ENCODE results near the gene OR10AG1.

Gene OR10AG1

GRCh38 chr11:55966391-55966790, 3.4 kb downstream of the OR10AG1 start:
- TF ChIP-seq ARNT (IDR thresholded peaks at IDR 0.05) (no peak), CTBP1 (IDR thresholded peaks at IDR 0.05; ENCODE audit: borderline replicate concordance) (no peak), NFRKB (IDR thresholded peaks at IDR 0.05) (no peak), L3MBTL2 (conservative IDR thresholded peaks at IDR 0.05) (no peak), FOXA1 (IDR thresholded peaks at IDR 0.05) (no peak), FOXM1 (IDR thresholded peaks at IDR 0.05; ENCODE audit: borderline replicate concordance) (no peak), ELF4 (IDR thresholded peaks at IDR 0.05) (no peak), ZNF384 (IDR thresholded peaks at IDR 0.05) (no peak), TARDBP (IDR thresholded peaks at IDR 0.05) (no peak), BHLHE40 (IDR thresholded peaks at IDR 0.05; ENCODE audit: borderline replicate concordance) (no peak), SUZ12 (IDR thresholded peaks at IDR 0.05) (no peak), PKNOX1 (IDR thresholded peaks at IDR 0.05) (no peak), HDGF (IDR thresholded peaks at IDR 0.05; ENCODE audit: borderline replicate concordance) (no peak), SP1 (IDR thresholded peaks at IDR 0.05) (no peak), FOXK2 (IDR thresholded peaks at IDR 0.05) (no peak), LEF1 (IDR thresholded peaks at IDR 0.05; ENCODE audit: borderline replicate concordance) (no peak)
- ChIA-PET CTCF (no interaction called here), POLR2A (no interaction called here)
- DNase-seq (ENCODE audit: extremely low spot score), result no peak

GRCh38 chr11:55956521-55956920, 13.2 kb downstream of the OR10AG1 start:
- ChIA-PET CTCF (no interaction called here), POLR2A (no interaction called here)
- TF ChIP-seq ARNT (IDR thresholded peaks at IDR 0.05), result no peak
- TF ChIP-seq FOXM1 (IDR thresholded peaks at IDR 0.05; ENCODE audit: borderline replicate concordance), result no peak
- TF ChIP-seq FOXK2 (IDR thresholded peaks at IDR 0.05), result no peak
- TF ChIP-seq L3MBTL2 (conservative IDR thresholded peaks at IDR 0.05), result no peak
- no peak for TF ChIP-seq HDGF (IDR thresholded peaks at IDR 0.05; ENCODE audit: borderline replicate concordance)
- TF ChIP-seq LEF1 (IDR thresholded peaks at IDR 0.05; ENCODE audit: borderline replicate concordance), result no peak
- no peak for TF ChIP-seq ZNF384 (IDR thresholded peaks at IDR 0.05)
- no peak for TF ChIP-seq PKNOX1 (IDR thresholded peaks at IDR 0.05)
- no peak for TF ChIP-seq BHLHE40 (IDR thresholded peaks at IDR 0.05; ENCODE audit: borderline replicate concordance)
- no peak for TF ChIP-seq SP1 (IDR thresholded peaks at IDR 0.05)
- TF ChIP-seq ELF4 (IDR thresholded peaks at IDR 0.05), result no peak
- TF ChIP-seq FOXA1 (IDR thresholded peaks at IDR 0.05), result no peak
- no peak for TF ChIP-seq NFRKB (IDR thresholded peaks at IDR 0.05)
- TF ChIP-seq CTBP1 (IDR thresholded peaks at IDR 0.05; ENCODE audit: borderline replicate concordance), result no peak
- TF ChIP-seq SUZ12 (IDR thresholded peaks at IDR 0.05), result no peak
- TF ChIP-seq TARDBP (IDR thresholded peaks at IDR 0.05), result no peak
- DNase-seq (ENCODE audit: extremely low spot score), result no peak

- POLR2A ChIA-PET, result no interaction called here
- no peak for DNase-seq (ENCODE audit: extremely low spot score)
Observed at GRCh38 chr11:55949330-55949729, 20.4 kb downstream of the OR10AG1 start.

GRCh38 chr11:55942785-55943392, 26.9 kb downstream of the OR10AG1 start:
- ChIA-PET CTCF (no interaction called here), POLR2A (no interaction called here)
- peak; percentile 4 for DNase-seq (ENCODE audit: extremely low spot score)
- TF ChIP-seq FOXA1 (IDR thresholded peaks at IDR 0.05), result no peak
- no peak for TF ChIP-seq ELF4 (IDR thresholded peaks at IDR 0.05)
- TF ChIP-seq L3MBTL2 (conservative IDR thresholded peaks at IDR 0.05), result no peak
- TF ChIP-seq BHLHE40 (IDR thresholded peaks at IDR 0.05; ENCODE audit: borderline replicate concordance), result no peak
- no peak for TF ChIP-seq FOXM1 (IDR thresholded peaks at IDR 0.05; ENCODE audit: borderline replicate concordance)
- TF ChIP-seq ARNT (IDR thresholded peaks at IDR 0.05), result no peak
- TF ChIP-seq HDGF (IDR thresholded peaks at IDR 0.05; ENCODE audit: borderline replicate concordance), result no peak
- no peak for TF ChIP-seq FOXK2 (IDR thresholded peaks at IDR 0.05)
- TF ChIP-seq CTBP1 (IDR thresholded peaks at IDR 0.05; ENCODE audit: borderline replicate concordance), result no peak
- TF ChIP-seq TARDBP (IDR thresholded peaks at IDR 0.05), result no peak
- no peak for TF ChIP-seq SUZ12 (IDR thresholded peaks at IDR 0.05)
- no peak for TF ChIP-seq LEF1 (IDR thresholded peaks at IDR 0.05; ENCODE audit: borderline replicate concordance)
- no peak for TF ChIP-seq NFRKB (IDR thresholded peaks at IDR 0.05)
- no peak for TF ChIP-seq SP1 (IDR thresholded peaks at IDR 0.05)
- TF ChIP-seq ZNF384 (IDR thresholded peaks at IDR 0.05), result no peak
- no peak for TF ChIP-seq PKNOX1 (IDR thresholded peaks at IDR 0.05)

More at GRCh38 chr11:55949330-55949729, 20.4 kb downstream of the OR10AG1 start:
- TF ChIP-seq CTBP1 (IDR thresholded peaks at IDR 0.05; ENCODE audit: borderline replicate concordance) (no peak), LEF1 (IDR thresholded peaks at IDR 0.05; ENCODE audit: borderline replicate concordance) (no peak), TARDBP (IDR thresholded peaks at IDR 0.05) (no peak), ARNT (IDR thresholded peaks at IDR 0.05) (no peak), FOXA1 (IDR thresholded peaks at IDR 0.05) (no peak), FOXK2 (IDR thresholded peaks at IDR 0.05) (no peak), SUZ12 (IDR thresholded peaks at IDR 0.05) (no peak)
- CTCF ChIA-PET, result no interaction called here

GRCh38 chr11:55936300-55936699, 33.4 kb downstream of the OR10AG1 start, which contains the start of gene OR5I1:
OR5I1 (minus strand) TSS chr11:55936400; CDS start chr11:55936400, 0 bp downstream.
- no peak for TF ChIP-seq L3MBTL2 (conservative IDR thresholded peaks at IDR 0.05)
- no peak for TF ChIP-seq SP1 (IDR thresholded peaks at IDR 0.05)
- TF ChIP-seq CTBP1 (IDR thresholded peaks at IDR 0.05; ENCODE audit: borderline replicate concordance), result no peak
- no peak for TF ChIP-seq FOXK2 (IDR thresholded peaks at IDR 0.05)
- TF ChIP-seq SUZ12 (IDR thresholded peaks at IDR 0.05), result no peak
- no peak for DNase-seq (ENCODE audit: extremely low spot score)
- ChIA-PET CTCF (no interaction called here), POLR2A (no interaction called here)

GRCh38 chr11:55920537-55920936, 49.2 kb downstream of the OR10AG1 start:
- TF ChIP-seq BHLHE40 (IDR thresholded peaks at IDR 0.05; ENCODE audit: borderline replicate concordance), result no peak
- DNase-seq (ENCODE audit: extremely low spot score), result no peak
- POLR2A ChIA-PET, result no interaction called here
- CTCF ChIA-PET, result no interaction called here
